GM13976 (cell line): ENCODE measurements around the gene PTPRE.

Source experiments
- DNase-seq: peaks from one replicate; pipeline ENCODE4 v3.0.0; 2012; ENCODE audit warnings: low spot score
- CTCF ChIP-seq: IDR thresholded peaks from 2 replicates; pipeline ENCODE4 v1.5.1; 2012; ENCODE audit warnings: borderline replicate concordance, mild to moderate bottlenecking; ENCODE audit not compliant: insufficient read depth; ENCODE audit errors: extremely low read depth, missing control alignments, control extremely low read depth
- in situ Hi-C: fragments of 300-500 bp; cut with MboI; formaldehyde crosslinking; loops from one replicate; pipeline ENCODE4 v1.12.0; 2022; ENCODE audit warnings: low sequenced_read_pairs, mixed read lengths, inconsistent platforms; ENCODE audit not compliant: unreplicated experiment

Gene PTPRE

GRCh38 chr10:127923646-127924045 lies 16.7 kb downstream of the PTPRE start:
- no peak for DNase-seq
- in situ Hi-C loops = no loop called here
- TF ChIP-seq CTCF = no peak

- TF ChIP-seq CTCF = no peak
- in situ Hi-C loops = no loop called here
- no peak for DNase-seq
Observed at GRCh38 chr10:127925471-127926207, 18.7 kb downstream of the PTPRE start.

- no peak for DNase-seq
- in situ Hi-C loops = no loop called here
- no peak for TF ChIP-seq CTCF
Observed at GRCh38 chr10:127926455-127926854, 19.6 kb downstream of the PTPRE start.

GRCh38 chr10:127928021-127928806 lies 21.3 kb downstream of the PTPRE start:
- TF ChIP-seq CTCF = no peak
- in situ Hi-C loops = no loop called here
- DNase-seq = no peak

GRCh38 chr10:127932521-127933270 lies 25.8 kb downstream of the PTPRE start:
- no peak for DNase-seq
- in situ Hi-C loops = no loop called here
- TF ChIP-seq CTCF = no peak

GRCh38 chr10:127933271-127933670 lies 26.4 kb downstream of the PTPRE start:
- TF ChIP-seq CTCF = no peak
- DNase-seq = no peak
- in situ Hi-C loops = no loop called here
